CD4-positive, alpha-beta T cell treated with Interleukin-21 for 1 hour (primary cell): Measurements from ENCODE around the gene G6PC1.
"Not testable (repeated sequence)": the region's sequence is repeated elsewhere in the genome, so short reads cannot be mapped to it uniquely, and the experiment has no call there.

ENCODE experiments used
- DNase-seq: peaks from one replicate; pipeline ENCODE4 v3.0.0-alpha.2; 2020

G6PC1 gene

DNA sequence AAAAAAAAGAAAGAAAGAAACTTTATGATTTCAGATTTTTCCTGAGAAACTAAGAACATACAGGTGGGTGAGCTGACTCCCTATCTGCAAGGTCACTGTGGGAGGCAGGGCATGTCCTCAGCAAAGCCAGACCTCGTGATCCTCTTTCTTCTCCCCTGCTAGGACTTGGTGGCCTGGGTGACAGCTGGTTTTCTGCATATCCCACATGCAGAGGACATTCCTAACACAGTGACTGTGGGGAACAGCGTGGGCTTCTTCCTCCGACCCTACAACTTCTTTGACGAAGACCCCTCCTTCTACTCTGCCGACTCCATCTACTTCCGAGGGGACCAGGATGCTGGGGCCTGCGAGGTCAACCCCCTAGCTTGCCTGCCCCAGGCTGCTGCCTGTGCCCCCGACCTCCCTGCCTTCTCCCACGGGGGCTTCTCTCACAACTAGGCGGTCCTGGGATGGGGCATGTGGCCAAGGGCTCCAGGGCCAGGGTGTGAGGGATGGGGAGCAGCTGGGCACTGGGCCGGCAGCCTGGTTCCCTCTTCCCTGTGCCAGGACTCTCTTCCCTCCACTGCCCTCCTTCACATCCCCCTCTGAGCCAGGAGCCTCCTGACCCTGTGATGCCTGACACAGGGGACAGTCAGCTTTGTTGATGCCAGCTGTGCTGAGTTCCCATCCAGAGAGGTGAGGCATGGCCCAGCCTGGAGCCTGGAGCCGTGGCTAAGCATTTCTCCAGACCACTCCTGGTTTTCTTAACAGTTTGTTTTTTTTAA, 26.5 kb upstream of the G6PC1 start:
- DNase-seq, result not testable (repeated sequence)

DNA sequence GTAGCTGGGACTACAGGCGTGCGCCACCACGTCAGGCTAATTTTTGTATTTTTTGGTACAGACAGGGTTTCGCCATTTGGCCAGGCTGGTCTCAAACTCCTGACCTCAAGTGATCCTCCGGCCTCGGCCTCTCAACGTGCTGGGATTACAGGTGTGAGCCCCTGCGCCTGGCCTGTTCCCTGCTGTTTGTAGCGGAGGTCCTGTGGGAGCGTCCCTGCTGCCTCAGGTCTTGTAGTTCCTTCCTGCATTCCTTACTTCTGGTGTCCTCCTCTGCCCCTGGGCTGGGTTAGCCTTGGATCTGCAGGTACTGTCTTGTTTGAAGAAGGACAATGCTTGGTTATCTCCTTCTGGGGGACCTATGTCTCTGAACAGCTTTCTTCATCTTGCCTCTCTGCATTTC, 23.6 kb upstream of the G6PC1 start:
- DNase-seq, result no peak

DNA sequence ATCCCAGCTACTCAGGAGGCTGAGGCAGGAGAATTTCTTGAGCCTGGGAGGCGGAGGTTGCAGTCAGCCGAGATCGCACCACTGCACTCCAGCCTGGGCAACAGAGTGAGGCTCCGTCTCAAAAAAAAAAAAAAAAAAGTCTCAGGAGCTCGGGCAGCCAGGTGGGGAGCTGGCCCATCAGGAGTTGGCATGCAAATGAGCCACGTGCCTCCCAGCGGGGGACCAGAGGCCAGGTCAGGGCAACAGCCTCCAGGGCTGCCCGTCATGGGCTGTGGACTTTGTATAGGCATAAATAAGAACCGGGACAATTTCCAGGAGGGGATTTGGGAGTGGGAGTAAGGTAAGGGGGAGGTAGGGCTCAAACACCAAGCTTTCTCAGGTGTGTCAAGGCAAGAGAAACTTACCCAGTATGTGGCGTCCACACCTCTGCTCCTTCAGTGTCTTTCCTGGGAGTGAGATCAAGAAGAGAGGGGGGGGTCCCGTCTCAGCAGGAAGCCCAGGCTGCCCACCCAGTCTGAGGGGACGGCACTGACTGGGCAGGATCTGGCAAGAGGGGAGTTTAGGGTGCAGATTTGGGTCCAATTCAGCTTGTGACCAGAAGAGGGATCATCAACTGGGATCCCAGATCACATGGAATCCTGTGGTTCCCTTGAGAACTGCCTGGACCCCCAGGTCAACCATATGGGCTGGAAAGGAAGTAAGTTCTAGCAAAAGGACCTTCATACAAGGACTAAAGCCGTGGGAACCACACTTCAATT, 22.3 kb upstream of the G6PC1 start:
- DNase-seq, result no peak

DNA sequence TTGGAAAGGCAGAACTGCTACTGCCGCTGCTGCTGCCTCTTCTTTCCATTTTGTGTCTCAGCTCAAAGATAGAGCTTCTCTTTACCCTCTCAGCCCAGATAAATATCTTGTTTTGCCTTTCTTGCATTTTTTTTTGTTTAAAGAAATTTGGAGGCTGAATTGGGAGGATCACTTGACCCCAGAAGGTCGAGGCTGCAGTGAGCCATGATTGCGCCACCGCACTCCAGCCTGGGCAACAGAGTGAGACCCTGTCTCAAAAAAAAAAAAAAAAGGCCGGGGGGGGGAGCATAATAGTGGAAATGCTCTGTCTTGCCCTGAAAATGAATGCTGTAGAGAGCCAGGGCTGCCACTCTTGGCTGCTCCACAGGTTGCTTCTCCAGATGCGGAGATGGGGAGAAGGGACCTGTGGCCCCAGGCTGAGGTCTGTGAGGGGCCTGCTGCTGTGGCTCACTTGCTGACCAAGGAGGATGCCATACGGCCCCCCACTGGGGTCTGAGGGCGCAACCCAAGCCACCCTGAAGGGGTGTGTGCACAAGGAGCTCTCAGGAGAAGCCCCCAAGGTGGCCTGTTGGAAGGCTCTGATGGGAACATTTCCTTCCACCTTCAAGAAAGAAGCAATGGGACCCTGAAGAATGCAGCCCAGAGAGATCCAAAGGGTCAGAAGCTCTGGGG, 21.5 kb upstream of the G6PC1 start:
- DNase-seq, result no peak

DNA sequence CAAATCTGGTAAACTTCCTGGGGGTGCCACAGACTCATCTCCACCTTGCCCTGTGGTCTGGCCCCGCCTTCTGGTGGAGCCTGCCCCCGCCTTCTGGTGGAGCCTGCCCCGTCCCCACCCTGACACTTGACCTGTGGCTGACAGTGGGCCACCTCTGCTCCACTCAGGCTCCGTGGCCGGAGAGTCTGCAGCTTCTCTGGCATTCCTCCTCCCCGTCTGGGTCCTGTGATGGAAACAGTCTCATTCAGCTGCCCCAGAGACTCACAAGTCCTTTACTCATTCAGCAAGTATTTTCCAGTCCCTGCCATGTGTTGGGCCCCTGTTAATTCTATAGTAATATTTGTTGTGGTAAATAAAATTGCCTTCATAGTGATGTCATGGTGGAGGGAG, 21.0 kb upstream of the G6PC1 start:
- no peak for DNase-seq

DNA sequence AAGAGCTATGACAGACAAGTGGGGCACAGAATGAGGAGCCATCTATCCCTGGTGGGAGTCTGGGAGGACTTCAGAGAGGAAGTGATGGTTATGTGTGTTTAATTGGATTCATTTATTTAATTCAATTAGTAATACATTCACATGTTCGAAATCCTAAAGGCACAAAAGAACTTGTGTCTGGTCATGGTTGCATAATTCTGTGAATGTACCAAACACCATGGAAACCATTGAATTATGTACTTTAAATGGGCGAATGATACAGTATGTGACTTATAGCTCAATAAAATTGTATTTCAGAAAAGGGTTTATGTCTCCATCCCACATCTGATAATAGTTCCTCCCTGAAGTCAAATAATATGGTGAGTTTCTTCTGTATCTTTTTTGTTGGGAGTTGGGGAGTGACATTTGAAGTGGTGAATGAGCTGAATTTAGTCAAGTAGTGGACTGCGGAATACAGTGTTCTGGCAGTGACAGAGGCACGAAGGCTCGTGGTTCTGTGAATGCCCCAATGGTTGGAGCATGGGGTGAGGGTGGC, 19.8 kb upstream of the G6PC1 start:
- no peak for DNase-seq

DNA sequence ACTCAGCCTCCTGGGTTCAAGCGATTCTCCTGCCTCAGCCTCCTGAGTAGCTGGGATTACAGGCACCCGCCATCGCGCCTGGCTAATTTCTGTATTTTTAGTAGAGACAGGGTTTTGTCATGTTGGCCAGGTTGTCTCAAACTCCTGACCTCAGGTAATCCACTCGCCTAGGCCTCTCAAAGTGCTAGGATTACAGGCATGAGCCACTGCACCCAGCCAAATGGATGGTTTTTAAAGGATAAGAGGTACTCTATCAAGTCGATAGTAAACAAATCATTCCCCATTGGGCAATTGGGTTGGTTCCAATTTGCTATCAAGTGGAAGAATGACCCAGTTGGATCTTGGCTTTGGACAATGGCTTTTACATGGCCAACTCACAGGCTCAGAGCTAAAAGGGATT, 18.9 kb upstream of the G6PC1 start:
- not testable (repeated sequence) for DNase-seq

DNA sequence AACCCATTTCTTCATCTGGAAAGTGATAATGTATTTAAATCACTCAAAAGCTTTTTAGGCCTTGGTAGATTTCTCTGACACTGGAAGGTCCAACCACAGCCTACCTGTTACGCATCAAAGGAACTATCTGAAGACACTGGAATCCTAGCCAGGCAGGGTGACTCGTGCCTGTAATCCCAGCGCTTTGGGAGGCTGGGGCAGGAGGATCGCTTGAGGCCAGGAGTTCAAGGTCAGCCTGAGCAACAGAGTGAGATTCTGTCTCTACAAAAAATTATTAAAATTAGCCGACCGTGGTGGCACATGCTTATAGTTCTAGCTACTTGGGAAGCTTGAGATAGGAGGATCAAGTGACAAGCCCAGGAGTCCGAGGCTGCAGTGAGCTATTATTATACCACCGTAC, 18.4 kb upstream of the G6PC1 start:
- DNase-seq, result no peak

DNA sequence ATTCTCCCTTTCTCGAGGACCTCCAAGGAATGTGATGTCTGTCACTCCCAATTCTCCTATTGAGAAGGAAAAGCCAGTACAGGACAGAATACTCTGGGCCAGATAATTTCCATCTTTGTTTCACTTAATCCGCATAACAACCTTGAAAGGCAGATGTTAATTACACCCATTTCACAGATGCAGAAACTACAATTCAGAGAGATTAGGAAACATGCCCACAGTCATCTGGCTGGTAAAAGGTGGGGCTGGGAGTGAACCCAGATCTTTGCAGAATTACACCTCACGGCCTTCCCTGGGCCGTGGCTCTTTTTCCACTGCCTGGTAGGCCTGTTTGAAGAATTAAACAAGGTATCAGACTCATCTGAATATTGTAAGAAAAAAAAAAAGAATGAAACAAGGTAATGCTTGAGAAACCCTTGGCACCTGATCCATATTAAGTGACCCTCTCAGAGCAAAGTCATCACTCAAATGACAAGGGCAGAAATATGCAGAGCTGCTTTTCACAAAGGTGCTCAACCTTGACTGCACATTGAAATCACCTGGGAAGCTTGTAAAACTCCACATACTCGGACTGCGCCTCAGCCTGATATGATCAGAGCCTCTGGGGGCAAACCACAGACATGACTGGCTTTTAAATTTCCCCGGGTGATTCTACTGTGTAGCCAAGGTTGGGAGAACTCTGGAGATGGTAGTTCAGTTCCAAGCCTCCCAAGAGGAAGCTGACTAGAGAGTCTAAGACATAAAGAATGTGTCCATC, 16.6 kb upstream of the G6PC1 start:
- no peak for DNase-seq

DNA sequence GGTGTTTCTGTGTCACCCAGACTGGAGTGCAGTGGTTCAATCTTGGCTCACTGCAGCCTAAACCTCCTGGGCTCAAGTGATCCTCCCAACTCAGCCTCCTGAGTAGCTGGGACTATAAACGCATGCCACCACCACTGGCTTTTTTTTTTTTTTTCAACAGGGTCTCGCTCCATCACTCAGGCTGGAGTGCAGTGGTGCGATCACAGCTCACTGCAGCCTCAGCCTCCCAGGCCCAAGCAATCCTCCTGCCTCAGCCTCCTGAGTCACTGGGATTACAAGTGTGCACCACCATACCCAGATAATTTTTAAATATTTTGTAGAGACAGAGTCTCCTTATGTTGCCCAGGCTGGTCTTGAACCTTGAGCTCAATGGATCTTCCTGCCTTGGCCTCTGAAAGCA, 14.8 kb upstream of the G6PC1 start:
- not testable (repeated sequence) for DNase-seq

DNA sequence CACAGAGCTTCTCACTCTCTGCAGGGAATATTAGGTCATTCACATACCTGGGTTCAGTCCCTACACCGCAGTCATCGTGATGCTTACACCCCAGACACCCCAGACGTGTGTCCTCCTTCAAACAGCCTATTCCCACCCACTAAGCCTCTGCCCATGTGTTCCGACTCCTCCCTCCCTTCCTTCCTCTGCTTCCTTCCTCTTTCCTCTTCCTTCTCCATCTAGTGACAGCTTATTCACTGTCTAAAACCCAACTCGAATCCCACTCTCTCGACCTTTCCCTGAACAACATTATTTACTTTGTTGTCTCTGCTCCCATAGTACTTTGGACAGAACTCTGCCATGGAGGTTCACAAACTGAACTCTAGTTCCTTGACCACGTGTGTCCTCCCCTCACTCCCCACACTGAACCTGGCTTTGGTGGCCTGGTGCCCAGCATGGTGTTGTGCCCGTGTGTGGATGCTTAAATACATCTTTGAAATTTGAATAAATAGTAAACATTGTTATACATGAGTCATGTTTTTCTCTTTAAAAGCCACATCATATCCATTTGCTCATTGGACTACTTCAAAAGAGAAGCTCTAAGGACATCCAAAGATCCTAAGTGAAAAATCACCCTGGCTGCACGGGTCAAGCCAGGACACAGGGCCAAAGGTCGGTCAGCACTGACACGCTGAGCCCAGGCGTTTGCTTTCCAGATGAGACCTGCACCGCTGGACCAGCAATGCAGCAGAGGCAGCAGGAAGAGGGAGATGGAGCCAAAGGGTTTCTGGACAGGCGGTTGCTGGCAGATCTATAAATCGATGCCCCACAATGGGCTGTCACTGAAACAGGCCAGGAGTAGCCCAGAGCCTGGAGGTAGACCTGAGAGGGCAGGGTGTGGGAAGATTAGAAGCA, 14.1 kb upstream of the G6PC1 start:
- DNase-seq, result no peak

DNA sequence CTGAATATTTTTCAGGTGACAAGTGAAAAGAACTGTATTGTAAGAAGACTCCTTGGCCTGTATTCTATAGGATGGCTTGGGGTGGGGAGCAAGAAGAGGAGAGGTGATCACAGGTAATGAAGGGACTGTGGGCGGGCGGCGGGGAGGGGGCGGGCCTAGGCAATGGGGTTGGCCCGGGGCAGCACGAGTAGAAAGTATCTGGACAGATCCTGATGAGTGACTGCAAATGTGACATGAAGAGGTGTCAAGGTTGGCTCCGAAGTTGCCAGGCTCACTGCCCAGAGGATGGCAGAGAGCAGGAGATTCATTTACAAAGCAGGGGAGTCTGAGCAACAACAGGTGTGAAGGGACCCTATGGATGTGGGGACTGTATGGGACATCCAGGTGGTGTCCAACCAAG, 10.8 kb upstream of the G6PC1 start:
- DNase-seq, result no peak

DNA sequence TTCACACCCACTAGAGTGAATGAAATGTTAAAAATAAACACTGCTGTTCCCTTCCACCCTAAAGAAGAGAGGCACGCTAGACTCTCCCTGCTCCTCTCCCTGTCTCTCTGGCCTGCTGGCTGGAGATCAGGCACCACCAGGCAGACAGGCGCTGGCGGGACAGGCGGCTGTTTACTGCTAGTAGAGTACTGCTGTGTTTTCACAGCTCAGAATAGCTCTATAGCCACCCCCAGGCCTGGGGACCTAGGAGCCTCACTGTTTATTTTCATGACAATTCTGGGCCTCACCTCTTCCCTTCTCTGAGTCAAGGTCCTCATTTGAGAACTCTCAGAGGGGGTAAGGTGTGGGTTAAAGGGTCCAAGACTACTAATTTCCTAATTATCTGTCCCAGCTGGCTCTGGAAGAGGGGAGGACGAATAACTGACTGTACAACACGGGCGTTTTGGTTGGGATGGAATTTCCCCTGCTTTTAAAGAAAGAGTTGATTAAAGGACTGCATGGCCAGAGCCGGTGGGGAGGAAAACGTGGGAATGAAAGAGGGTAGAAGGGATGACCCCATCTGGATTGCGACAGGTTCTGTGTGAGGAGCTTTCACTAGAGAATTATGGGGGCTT, 9.0 kb upstream of the G6PC1 start:
- DNase-seq, result no peak

DNA sequence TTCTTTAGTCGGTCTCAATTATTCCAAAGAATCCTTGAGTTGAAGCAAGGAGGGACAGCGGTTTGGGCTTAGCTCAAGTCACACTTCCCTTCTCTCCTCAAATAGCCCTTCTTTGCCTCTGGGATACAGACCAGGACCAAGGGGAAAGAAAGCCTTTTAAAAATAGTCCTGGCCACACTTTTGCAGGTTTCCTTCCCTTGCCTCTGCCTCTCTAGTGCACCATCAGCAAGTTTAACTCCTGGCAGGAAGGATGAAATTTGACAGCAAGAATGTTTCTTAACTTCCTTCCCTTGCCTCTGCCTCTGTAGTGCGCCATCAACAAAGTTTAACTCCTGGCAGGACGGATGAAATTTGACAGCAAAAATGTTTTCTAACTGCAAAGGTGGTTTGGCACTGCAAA, 7.2 kb upstream of the G6PC1 start:
- DNase-seq, result no peak

DNA sequence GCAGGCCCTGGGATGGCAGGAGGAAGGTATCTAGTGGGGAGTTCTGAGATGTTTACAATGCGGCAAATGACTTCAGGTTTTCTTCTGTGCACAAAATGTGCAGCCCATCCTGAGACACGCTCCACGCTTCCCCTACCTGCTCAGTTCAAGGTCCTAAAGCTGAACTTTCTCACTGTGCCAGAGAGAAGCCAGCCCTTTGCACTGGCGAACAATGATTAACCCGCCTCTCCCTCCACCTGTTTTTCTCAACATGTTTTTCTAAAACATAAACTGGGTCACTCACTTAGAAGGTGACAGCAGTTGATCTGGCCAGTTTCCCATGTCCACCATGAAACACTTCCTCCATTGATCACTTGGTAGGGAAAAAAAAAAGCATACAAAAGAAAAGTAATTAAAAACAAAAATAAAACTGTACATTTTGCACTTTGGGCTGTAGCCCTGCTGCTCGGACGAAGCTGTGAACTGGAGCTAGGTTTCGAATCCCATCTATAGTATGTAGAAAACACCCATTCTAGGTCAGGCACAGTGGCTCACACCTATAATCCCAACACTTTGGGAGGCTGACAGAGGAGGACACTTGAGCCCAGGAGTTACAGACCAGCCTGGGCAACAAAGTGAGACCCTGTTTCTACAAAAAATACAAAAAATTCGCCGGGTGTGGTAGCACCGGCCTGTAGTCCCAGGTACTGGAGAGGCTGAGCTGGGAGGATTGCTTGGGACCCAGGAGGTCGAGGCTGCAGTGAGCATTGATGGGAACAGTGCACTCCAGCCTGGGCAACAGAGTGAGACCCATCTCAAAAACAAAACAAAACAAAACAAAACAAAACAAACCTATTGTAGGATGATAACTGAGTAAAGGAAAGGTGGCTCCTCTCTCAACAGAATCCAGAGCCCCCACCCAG, 6.1 kb upstream of the G6PC1 start:
- DNase-seq, result no peak

DNA sequence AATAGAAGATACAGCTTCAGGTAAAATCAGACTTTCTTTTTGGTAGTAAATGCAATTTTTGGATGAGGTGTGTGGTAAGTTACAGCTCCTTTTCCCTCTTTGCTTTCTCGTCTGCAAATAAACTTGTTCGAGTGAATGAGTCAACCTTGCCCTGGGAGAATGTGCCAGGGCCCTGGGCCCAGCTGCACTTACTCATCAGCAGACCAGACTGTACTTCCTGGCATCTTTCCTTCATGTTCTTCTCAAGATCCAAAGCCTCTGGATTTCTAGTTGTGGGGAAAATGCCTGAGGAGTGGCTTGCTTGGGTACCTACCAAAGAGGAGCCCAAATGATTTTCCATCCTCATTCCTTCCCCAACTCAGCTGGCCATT, 5.4 kb upstream of the G6PC1 start:
- DNase-seq, result no peak

DNA sequence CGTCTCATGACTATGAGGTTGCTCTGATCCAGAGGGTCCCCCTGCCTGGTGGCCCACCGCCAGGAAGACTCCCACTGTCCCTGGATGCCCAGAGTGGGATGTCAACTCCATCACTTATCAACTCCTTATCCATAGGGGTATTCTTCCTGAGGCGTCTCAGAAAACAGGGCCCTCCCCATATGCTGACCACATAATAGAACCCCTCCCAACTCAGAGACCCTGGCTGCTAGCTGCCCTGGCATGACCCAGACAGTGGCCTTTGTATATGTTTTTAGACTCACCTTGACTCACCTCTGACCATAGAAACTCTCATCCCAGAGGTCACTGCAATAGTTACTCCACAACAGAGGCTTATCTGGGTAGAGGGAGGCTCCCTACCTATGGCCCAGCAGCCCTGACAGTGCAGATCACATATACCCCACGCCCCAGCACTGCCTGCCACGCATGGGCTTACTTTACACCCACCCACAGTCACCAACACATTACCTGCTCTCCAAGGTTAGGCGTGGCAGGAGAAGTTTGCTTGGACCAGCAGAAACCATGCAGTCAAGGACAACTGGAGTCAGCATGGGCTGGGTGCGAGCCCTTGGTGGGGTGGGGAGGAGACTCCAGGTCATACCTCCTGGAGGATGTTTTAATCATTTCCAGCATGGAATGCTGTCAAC, 2.3 kb upstream of the G6PC1 start:
- no peak for DNase-seq

DNA sequence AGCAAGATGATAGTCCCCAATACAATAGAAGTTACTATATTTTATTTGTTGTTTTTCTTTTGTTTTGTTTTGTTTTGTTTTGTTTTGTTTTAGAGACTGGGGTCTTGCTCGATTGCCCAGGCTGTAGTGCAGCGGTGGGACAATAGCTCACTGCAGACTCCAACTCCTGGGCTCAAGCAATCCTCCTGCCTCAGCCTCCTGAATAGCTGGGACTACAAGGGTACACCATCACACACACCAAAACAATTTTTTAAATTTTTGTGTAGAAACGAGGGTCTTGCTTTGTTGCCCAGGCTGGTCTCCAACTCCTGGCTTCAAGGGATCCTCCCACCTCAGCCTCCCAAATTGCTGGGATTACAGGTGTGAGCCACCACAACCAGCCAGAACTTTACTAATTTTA, 618 bp upstream of the G6PC1 start:
- DNase-seq, result not testable (repeated sequence)

DNA sequence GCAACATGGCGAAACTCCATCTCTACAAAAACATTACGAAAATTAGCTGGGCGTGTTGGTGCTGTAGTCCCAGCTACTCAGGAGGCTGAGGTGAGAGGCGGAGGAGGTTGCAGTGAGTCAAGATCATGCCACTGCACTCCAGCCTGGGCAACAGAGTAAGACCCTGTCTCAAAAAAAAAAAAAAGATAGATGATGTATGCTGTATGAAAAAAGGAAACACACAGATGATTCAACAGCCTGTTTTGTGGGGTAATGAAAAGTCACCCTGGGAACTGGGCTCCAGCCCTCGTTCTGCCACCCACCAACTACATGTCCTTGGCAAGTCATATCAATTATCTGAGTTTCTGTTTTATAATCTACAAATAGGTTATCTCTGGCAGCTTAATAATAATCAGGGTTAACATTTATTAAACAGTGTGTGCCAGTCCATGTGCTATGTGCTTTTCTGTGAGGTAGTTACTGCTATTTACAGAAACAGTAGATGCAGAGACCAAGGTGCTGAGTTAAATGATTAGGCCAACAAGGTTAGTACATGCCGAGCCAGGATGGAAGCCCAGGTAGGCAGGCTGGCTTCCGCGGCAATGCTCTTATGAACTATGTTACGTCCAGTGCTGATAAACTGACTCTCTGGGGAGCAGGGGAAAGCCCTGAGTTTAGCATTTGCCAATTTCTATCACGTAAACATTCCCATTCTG, 1.1 kb downstream of the G6PC1 start:
- DNase-seq, result no peak
